BJ (cell line): ENCODE measurements around the gene EPHA4. TPM values are rescaled to one million over a fixed set of nuclear protein-coding genes. Genes with fewer than 3 reads are reported as not detected.

ENCODE experiments used
- CTCF ChIA-PET: fragments of 350-600 bp; formaldehyde crosslinking; extraction: SDS; loops from one replicate; lab custom pipeline; 2021; ENCODE audit warnings: antibody characterized with exemption, inconsistent platforms; lab: Yijun Ruan, JAX
- POLR2A ChIA-PET: fragments of 300-600 bp; sonication (Branson Sonifier 250); formaldehyde crosslinking; extraction: SDS; loops from one replicate; lab custom pipeline; 2021; ENCODE audit warnings: antibody characterized with exemption; lab: Charles Lee
- DNase-seq: peaks from one replicate; pipeline ENCODE4 v3.0.0-alpha.2; 2011; ENCODE audit warnings: low read depth
- H3K27me3 ChIP-seq: 2 replicates; pipeline ENCODE4 v1.6.0; 2011; ENCODE audit warnings: low read length; ENCODE audit not compliant: control insufficient read depth, insufficient read depth
- H3K36me3 ChIP-seq: 2 replicates; pipeline ENCODE4 v1.5.1; 2011; ENCODE audit warnings: low read length; ENCODE audit not compliant: control insufficient read depth, insufficient read depth
- H3K4me3 ChIP-seq: 2 replicates; pipeline ENCODE4 v1.5.1; 2011; ENCODE audit warnings: low read depth, mild to moderate bottlenecking, control low read depth, low read length
- CTCF ChIP-seq: IDR thresholded peaks from 2 replicates; pipeline ENCODE4 v1.5.1; 2011; ENCODE audit warnings: low read depth, mild to moderate bottlenecking, control low read depth, inconsistent platforms, low read length, moderate library complexity; ENCODE audit not compliant: insufficient read depth
- polyA plus RNA-seq: library from polyadenylated mRNA; depleted of rRNA; stranded (reverse); fragments of >200 nt; gene quantifications from 2 replicates; pipeline ENCODE4 v1.2.3, GENCODE V29; 2011

Gene EPHA4
- polyA plus RNA-seq, 1 experiment, result 63.2 TPM

GRCh38 chr2:221503965-221504364, 68.1 kb downstream of the EPHA4 start:
- no peaks in the 10 kb centered on the region for H3K36me3 ChIP-seq
- no peak for TF ChIP-seq CTCF
- no peak for DNase-seq
- ChIA-PET POLR2A (no interaction called here), CTCF (no interaction called here)
- no peak overlapping the region for H3K4me3 ChIP-seq
- no peaks in the 10 kb centered on the region for H3K27me3 ChIP-seq

- DNase-seq, result no peak
- no peak overlapping the region for H3K4me3 ChIP-seq
- ChIA-PET POLR2A (no interaction called here), CTCF (no interaction called here)
- H3K36me3 ChIP-seq, result no peaks in the 10 kb centered on the region
- H3K27me3 ChIP-seq, result no peaks in the 10 kb centered on the region
- TF ChIP-seq CTCF, result no peak
Observed at GRCh38 chr2:221502270-221503010, 69.7 kb downstream of the EPHA4 start.

DNA sequence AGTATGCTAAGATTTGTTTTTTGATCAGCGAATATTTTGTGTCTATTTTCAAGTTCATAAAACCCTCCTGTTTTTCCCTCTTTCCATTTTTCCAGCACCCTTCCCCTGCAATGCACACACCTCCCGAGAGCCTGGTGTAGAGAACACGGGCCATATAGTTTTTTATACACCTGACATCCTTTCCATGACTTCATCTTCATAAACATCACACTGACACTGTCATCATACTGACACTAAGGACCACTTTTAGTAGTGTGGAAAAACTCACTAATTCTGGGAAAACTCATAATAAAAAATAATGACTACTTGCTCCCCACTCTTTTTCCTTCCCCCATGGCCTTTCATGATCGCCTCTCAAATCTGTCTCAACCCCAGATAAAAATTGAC, 70.2 kb downstream of the EPHA4 start:
- Histone ChIP-seq H3K4me3 (no peak overlapping the region), H3K36me3 (no peaks in the 10 kb centered on the region; the same call in 1 of the 2 replicates), H3K27me3 (no peaks in the 10 kb centered on the region)
- ChIA-PET POLR2A (no interaction called here), CTCF (no interaction called here)
- DNase-seq, result no peak
- TF ChIP-seq CTCF, result no peak

- H3K4me3 ChIP-seq, result no peak overlapping the region
- TF ChIP-seq CTCF, result no peak
- H3K36me3 ChIP-seq, result no peaks in the 10 kb centered on the region; the same call in 1 of the 2 replicates
- no peak for DNase-seq
- no peaks in the 10 kb centered on the region for H3K27me3 ChIP-seq
- ChIA-PET CTCF (interaction anchor here (2.3 kb wide), 1 partner anchor 11 kb away, joined by 7 read pairs; no protein-coding TSS in a partner anchor), POLR2A (no interaction called here)
Observed at GRCh38 chr2:221501210-221501882, 70.8 kb downstream of the EPHA4 start.

- no peak for TF ChIP-seq CTCF
- POLR2A ChIA-PET, result no interaction called here
- CTCF ChIA-PET, result interaction anchor here (0.5 to 2.3 kb wide), 3 partner anchors 10 to 1485 kb away, joined by 3 to 7 read pairs (median 4); no protein-coding TSS in a partner anchor
- Histone ChIP-seq H3K27me3 (no peaks in the 10 kb centered on the region), H3K4me3 (no peak overlapping the region), H3K36me3 (no peaks in the 10 kb centered on the region; the same call in 1 of the 2 replicates)
- DNase-seq, result no peak
Observed at GRCh38 chr2:221500501-221501209, 71.4 kb downstream of the EPHA4 start.
